ENCODE data around the gene SPG11. TPM values are rescaled to one million over a fixed set of nuclear protein-coding genes. Genes with fewer than 3 reads are reported as not detected.

Gene SPG11
- total and polyA plus RNA-seq, 9 of the 15 experiments (the other 6 are each of a cell fraction or from before 2014, with no cell fraction given), result 23.3 to 71.2 (median 45.6) TPM

- TF ChIP-seq PRDM10 (IDR thresholded peaks at IDR 0.05; ENCODE audit: partially characterized antibody) (no peak), BCLAF1 (IDR thresholded peaks at IDR 0.05; ENCODE audit: borderline replicate concordance in 1 of 2, control insufficient read depth in 1 of 2, low read depth in 2 of 2, low read length in 1 of 2) (no peak), NCOR1 (IDR thresholded peaks at IDR 0.05) (no peak; the same call in 1 of the 2 replicates), STAT5B (CRISPR knock-in tag; IDR thresholded peaks at IDR 0.05) (no peak), ARHGAP35 (IDR thresholded peaks at IDR 0.05; ENCODE audit: partially characterized antibody) (no peak), ETV6 (IDR thresholded peaks at IDR 0.05; ENCODE audit: borderline replicate concordance in 1 of 2, low read depth in 2 of 2, low read length in 1 of 2) (no peak), ETV6 (CRISPR knock-in tag; IDR thresholded peaks at IDR 0.05; ENCODE audit: borderline replicate concordance) (0 out of 2 replicates have a peak, but pooled peaks have one; percentile 34), USF2 (CRISPR knock-in tag; IDR thresholded peaks at IDR 0.05) (no peak), NR1H2 (CRISPR knock-in tag; IDR thresholded peaks at IDR 0.05) (no peak), SRSF9 (IDR thresholded peaks at IDR 0.05; ENCODE audit: borderline replicate concordance, low read depth, low read length) (no peak), ZNF184 (CRISPR knock-in tag; IDR thresholded peaks at IDR 0.05) (no peak), SOX6 (IDR thresholded peaks at IDR 0.05) (no peak), MAFK (IDR thresholded peaks at IDR 0.05; ENCODE audit: low read length) (no peak), MCM7 (IDR thresholded peaks at IDR 0.05) (no peak), EP300 (IDR thresholded peaks at IDR 0.05; ENCODE audit: low read length) (no peak), GABPB1 (CRISPR knock-in tag; IDR thresholded peaks at IDR 0.05) (peak; percentile 37), TRIM28 (IDR thresholded peaks at IDR 0.05) (no peak), DMBX1 (CRISPR knock-in tag; IDR thresholded peaks at IDR 0.05; ENCODE audit: borderline replicate concordance) (no peak), DEAF1 (CRISPR knock-in tag; IDR thresholded peaks at IDR 0.05) (no peak), GTF2A2 (tag; IDR thresholded peaks at IDR 0.05) (no peak)
These were observed 126.3 kb downstream of the SPG11 start, which contains the start of gene EIF3J (continued) for GRCh38 chr15:44536962-44537734.

Measured in K562 (cell line).